ENCODE results near the gene C12orf43. TPM values are rescaled to one million over a fixed set of nuclear protein-coding genes. Genes with fewer than 3 reads are reported as not detected.

Gene C12orf43
- total and polyA plus RNA-seq, 2 of the 4 experiments (the other 2 are of a cell fraction), result 12.5 to 13.5 TPM

DNA sequence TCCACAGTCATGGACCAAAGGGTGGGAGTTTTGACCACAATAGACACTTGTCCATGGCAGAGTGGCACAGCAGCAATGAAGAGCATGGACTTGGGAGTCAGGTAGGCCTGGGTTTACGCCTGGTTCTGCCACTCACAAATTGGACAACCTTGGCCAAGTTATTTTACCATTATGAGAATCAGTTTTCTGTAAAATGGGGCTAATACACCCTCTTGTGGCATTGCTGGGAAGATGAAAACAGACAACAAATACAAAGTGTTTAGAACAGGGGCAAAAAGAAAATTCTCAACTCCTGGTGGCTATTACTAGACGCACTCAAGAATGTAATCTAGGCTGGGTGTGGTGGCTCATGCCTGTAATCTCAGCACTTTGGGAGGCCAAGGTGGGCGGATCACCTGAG, 2.6 kb downstream of the C12orf43 start:
- H2AK5ac ChIP-seq (ENCODE audit: low read depth, low read length), result no peak overlapping the region
- H3K18ac ChIP-seq (ENCODE audit: low read depth, low read length), result no peak overlapping the region
- H3K4me3 ChIP-seq (ENCODE audit: insufficient read depth, low read depth, low read length), result no peak overlapping the region
- no peak overlapping the region for H3K4ac ChIP-seq (ENCODE audit: low read depth, low read length)
- no peak overlapping the region for H2AFZ ChIP-seq (replicated peaks; ENCODE audit: low read length, poor library complexity)
- H4K8ac ChIP-seq (ENCODE audit: low read depth in 2 of 2, low read length in 2 of 2), result no peak overlapping the region
- H3K4me1 ChIP-seq (ENCODE audit: control insufficient read depth, insufficient read depth, low read length), result no peaks in the 10 kb centered on the region
- intact Hi-C loops (cut with micrococcal nuclease) (loop anchor here (5.0 kb wide), 1 partner anchor 431 kb away; the partner anchor contains the start of gene POP5), in situ Hi-C loops (cut with MboI; ENCODE audit: low sequenced_read_pairs) (no loop called here), dilution Hi-C loops (cut with HindIII; ENCODE audit: low sequenced_read_pairs, unreplicated experiment) (no loop called here)
- POLR2A ChIA-PET (ENCODE audit: unreplicated experiment), result no interaction called here
- peaks cover 12 to 15% of the 10 kb centered on the region in 2 experiments for H3K79me1 ChIP-seq (ENCODE audit: low read depth in 1 of 2, low read length in 2 of 2)
- CTCF ChIA-PET, result no interaction called here
- H3K14ac ChIP-seq (replicated peaks; ENCODE audit: low read depth, low read length), result no peak overlapping the region
- H2AK9ac ChIP-seq (replicated peaks; ENCODE audit: low read depth, low read length, poor library complexity), result no peak overlapping the region
- no peak overlapping the region for H2BK15ac ChIP-seq (ENCODE audit: low read depth, low read length)
- H3K56ac ChIP-seq (ENCODE audit: extremely low read depth, insufficient read depth, low read length), result no peak overlapping the region
- WGBS, 2 experiments (ENCODE audit: extremely low coverage in 2 of 2, insufficient read length in 1 of 2), result no CpG with 5 or more reads among the region's 3 CpGs
- ATAC-seq (ENCODE audit: low read depth), result no peak
- no peak overlapping the region for H2BK120ac ChIP-seq (ENCODE audit: low read depth, low read length)
- no peak overlapping the region for H2BK5ac ChIP-seq (ENCODE audit: low read depth, low read length, poor library complexity, severe bottlenecking)
- TF ChIP-seq CEBPB (IDR thresholded peaks at IDR 0.05; ENCODE audit: low read depth, low read length) (no peak), RAD21 (IDR thresholded peaks at IDR 0.05; ENCODE audit: low read length) (no peak), SMC3 (IDR thresholded peaks at IDR 0.05; ENCODE audit: low read depth, low read length) (no peak), FOS (IDR thresholded peaks at IDR 0.05; ENCODE audit: low read depth, low read length) (no peak), MAFK (IDR thresholded peaks at IDR 0.05; ENCODE audit: low read depth, low read length) (no peak), POLR2A (IDR thresholded peaks at IDR 0.05; ENCODE audit: low read depth, low read length) (no peak), RFX5 (IDR thresholded peaks at IDR 0.05; ENCODE audit: low read depth, low read length) (no peak), MXI1 (IDR thresholded peaks at IDR 0.05; ENCODE audit: borderline replicate concordance, low read depth, low read length) (no peak), BHLHE40 (IDR thresholded peaks at IDR 0.05; ENCODE audit: low read depth, low read length) (no peak), RCOR1 (IDR thresholded peaks at IDR 0.05; ENCODE audit: insufficient replicate concordance, low read length) (no peak)
- TF ChIP-seq, protein P1, sequence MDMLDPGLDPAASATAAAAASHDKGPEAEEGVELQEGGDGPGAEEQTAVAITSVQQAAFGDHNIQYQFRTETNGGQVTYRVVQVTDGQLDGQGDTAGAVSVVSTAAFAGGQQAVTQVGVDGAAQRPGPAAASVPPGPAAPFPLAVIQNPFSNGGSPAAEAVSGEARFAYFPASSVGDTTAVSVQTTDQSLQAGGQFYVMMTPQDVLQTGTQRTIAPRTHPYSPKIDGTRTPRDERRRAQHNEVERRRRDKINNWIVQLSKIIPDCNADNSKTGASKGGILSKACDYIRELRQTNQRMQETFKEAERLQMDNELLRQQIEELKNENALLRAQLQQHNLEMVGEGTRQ (IDR thresholded peaks at IDR 0.05; ENCODE audit: low read depth, low read length), result no peak
- TF ChIP-seq, protein P2, sequence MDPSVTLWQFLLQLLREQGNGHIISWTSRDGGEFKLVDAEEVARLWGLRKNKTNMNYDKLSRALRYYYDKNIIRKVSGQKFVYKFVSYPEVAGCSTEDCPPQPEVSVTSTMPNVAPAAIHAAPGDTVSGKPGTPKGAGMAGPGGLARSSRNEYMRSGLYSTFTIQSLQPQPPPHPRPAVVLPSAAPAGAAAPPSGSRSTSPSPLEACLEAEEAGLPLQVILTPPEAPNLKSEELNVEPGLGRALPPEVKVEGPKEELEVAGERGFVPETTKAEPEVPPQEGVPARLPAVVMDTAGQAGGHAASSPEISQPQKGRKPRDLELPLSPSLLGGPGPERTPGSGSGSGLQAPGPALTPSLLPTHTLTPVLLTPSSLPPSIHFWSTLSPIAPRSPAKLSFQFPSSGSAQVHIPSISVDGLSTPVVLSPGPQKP (IDR thresholded peaks at IDR 0.05; ENCODE audit: borderline replicate concordance, low read depth, low read length), result no peak
- TF ChIP-seq, protein P3, sequence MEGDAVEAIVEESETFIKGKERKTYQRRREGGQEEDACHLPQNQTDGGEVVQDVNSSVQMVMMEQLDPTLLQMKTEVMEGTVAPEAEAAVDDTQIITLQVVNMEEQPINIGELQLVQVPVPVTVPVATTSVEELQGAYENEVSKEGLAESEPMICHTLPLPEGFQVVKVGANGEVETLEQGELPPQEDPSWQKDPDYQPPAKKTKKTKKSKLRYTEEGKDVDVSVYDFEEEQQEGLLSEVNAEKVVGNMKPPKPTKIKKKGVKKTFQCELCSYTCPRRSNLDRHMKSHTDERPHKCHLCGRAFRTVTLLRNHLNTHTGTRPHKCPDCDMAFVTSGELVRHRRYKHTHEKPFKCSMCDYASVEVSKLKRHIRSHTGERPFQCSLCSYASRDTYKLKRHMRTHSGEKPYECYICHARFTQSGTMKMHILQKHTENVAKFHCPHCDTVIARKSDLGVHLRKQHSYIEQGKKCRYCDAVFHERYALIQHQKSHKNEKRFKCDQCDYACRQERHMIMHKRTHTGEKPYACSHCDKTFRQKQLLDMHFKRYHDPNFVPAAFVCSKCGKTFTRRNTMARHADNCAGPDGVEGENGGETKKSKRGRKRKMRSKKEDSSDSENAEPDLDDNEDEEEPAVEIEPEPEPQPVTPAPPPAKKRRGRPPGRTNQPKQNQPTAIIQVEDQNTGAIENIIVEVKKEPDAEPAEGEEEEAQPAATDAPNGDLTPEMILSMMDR (conservative IDR thresholded peaks at IDR 0.05; ENCODE audit: low read depth, low read length), result no peak
- no peak for DNase-seq
- H4K20me1 ChIP-seq (ENCODE audit: insufficient read depth, low read length), result no peaks in the 10 kb centered on the region
- H3K4me2 ChIP-seq (ENCODE audit: low read depth, low read length), result no peak overlapping the region
- H3K36me3 ChIP-seq (ENCODE audit: control insufficient read depth, insufficient read depth, low read length), result peaks cover 19% of the 10 kb centered on the region
- BruUV-seq (replicated peaks), result no TSS peak
- no peak overlapping the region for H3K27ac ChIP-seq (ENCODE audit: insufficient read depth, low read length)
- H3K9ac ChIP-seq (ENCODE audit: low read depth, low read length), result no peak overlapping the region
- H3K27me3 ChIP-seq (ENCODE audit: control insufficient read depth, insufficient read depth, low read length), result no peaks in the 10 kb centered on the region
- 0 out of 2 replicates have a peak, but pooled peaks cover 6% of the 10 kb centered on the region for H3K9me1 ChIP-seq (ENCODE audit: insufficient read depth, low read length)
- H3K23ac ChIP-seq (ENCODE audit: low read depth, low read length), result no peak overlapping the region
- H2BK20ac ChIP-seq (ENCODE audit: low read depth, low read length), result no peak overlapping the region
- no peak overlapping the region for H4K91ac ChIP-seq (ENCODE audit: insufficient read depth, low read depth, low read length)
- H4K5ac ChIP-seq (ENCODE audit: low read depth, low read length), result no peak overlapping the region
- no peaks in the 10 kb centered on the region for H3K9me3 ChIP-seq (ENCODE audit: control insufficient read depth, insufficient read depth, low read length)
